Keratinocyte (primary cell): ENCODE data around the gene EBF4.

Source experiments
- CTCF ChIP-seq, 3 experiments: IDR thresholded peaks in 1 of 3; conservative IDR thresholded peaks in 1 of 3; optimal IDR thresholded peaks in 1 of 3; 2 replicates in 2 of 3; 3 replicates in 1 of 3; pipeline versions ENCODE3 to v1.5.1; 2011; ENCODE audit warnings: low read length in 3 of 3, mild to moderate bottlenecking in 3 of 3, moderate library complexity in 2 of 3, control low read depth in 1 of 3, inconsistent platforms in 1 of 3; ENCODE audit not compliant: insufficient read depth in 2 of 3; ENCODE audit errors: extremely low read depth in 1 of 3
- EZH2 ChIP-seq: IDR thresholded peaks from one replicate; pipeline ENCODE4 v1.6.1; 2012; ENCODE audit warnings: inconsistent platforms, mild to moderate bottlenecking, low read length, moderate library complexity

GRCh38 chr20:2756056-2756611, 63.6 kb downstream of the EBF4 start:
- TF ChIP-seq CTCF (optimal IDR thresholded peaks at IDR 0.05 in 1 of 3, IDR thresholded peaks at IDR 0.05 in 1 of 3, conservative IDR thresholded peaks at IDR 0.05 in 1 of 3; ENCODE audit: extremely low read depth in 1 of 3, insufficient read depth in 2 of 3, low read length in 3 of 3) (peak in 2 of 3 experiments; percentile 58 to 71), EZH2 (no peak)
